Measurements from ENCODE around the gene ATP2A2. TPM values are rescaled to one million over a fixed set of nuclear protein-coding genes. Genes with fewer than 3 reads are reported as not detected.

The ATP2A2 gene
- total RNA-seq, 1 donor from 2014 or later = 100 TPM

- H3K4me1 Mint-ChIP-seq = peaks cover 19% of the 10 kb centered on the region
- no peak for TF ChIP-seq CTCF (IDR thresholded peaks at IDR 0.05)
- peaks cover 48% of the 10 kb centered on the region for H3K36me3 Mint-ChIP-seq (ENCODE audit: low read depth)
- ATAC-seq (ENCODE audit: low read depth) (peak; percentile 86), DNase-seq (no peak)
- H3K27ac Mint-ChIP-seq = peak overlapping the region; percentile 26
- intact Hi-C loops (cut with micrococcal nuclease) = no loop called here
- no peak overlapping the region for H3K4me3 Mint-ChIP-seq
- ChIA-PET POLR2A (interaction anchor here (1.4 to 2.2 kb wide), 2 partner anchors 69 to 100 kb away, joined by 3 to 7 read pairs; partner anchors contain the start of gene ARPC3), CTCF (interaction anchor here (1.0 to 3.6 kb wide), 2 partner anchors 82 to 250 kb away, joined by 3 to 15 read pairs; no protein-coding TSS in a partner anchor)
- no peaks in the 10 kb centered on the region for H3K9me3 Mint-ChIP-seq
- H3K27me3 Mint-ChIP-seq = no peaks in the 10 kb centered on the region
Measured at GRCh38 chr12:110349514-110350151, 68.6 kb downstream of the ATP2A2 start.

- Mint-ChIP-seq H3K9me3 (no peaks in the 10 kb centered on the region), H3K27me3 (no peaks in the 10 kb centered on the region), H3K36me3 (ENCODE audit: low read depth) (peaks cover 34% of the 10 kb centered on the region), H3K4me3 (no peak overlapping the region), H3K4me1 (peaks cover 25% of the 10 kb centered on the region), H3K27ac (no peak overlapping the region)
- POLR2A ChIA-PET = interaction anchor here (0.7 kb wide), 1 partner anchor 1235 kb away, joined by 3 read pairs; no protein-coding TSS in a partner anchor
- intact Hi-C loops (cut with micrococcal nuclease) = no loop called here
- no peak for TF ChIP-seq CTCF (IDR thresholded peaks at IDR 0.05)
- ATAC-seq (ENCODE audit: low read depth) (no peak), DNase-seq (no peak)
- CTCF ChIA-PET = interaction anchor here (3.6 kb wide), 1 partner anchor 80 kb away, joined by 15 read pairs; no protein-coding TSS in a partner anchor
Measured at GRCh38 chr12:110351119-110351518, 70.1 kb downstream of the ATP2A2 start.

GRCh38 chr12:110352401-110352800 lies 71.4 kb downstream of the ATP2A2 start:
- peaks cover 25% of the 10 kb centered on the region for H3K4me1 Mint-ChIP-seq
- TF ChIP-seq CTCF (IDR thresholded peaks at IDR 0.05) = no peak
- no peaks in the 10 kb centered on the region for H3K27me3 Mint-ChIP-seq
- intact Hi-C loops (cut with micrococcal nuclease) = no loop called here
- H3K4me3 Mint-ChIP-seq = no peak overlapping the region
- DNase-seq = no peak
- H3K36me3 Mint-ChIP-seq (ENCODE audit: low read depth) = peaks cover 22% of the 10 kb centered on the region
- CTCF ChIA-PET = interaction anchor here (1.2 to 5.2 kb wide), 2 partner anchors 21 to 79 kb away, joined by 3 to 19 read pairs; no protein-coding TSS in a partner anchor
- POLR2A ChIA-PET = no interaction called here
- no peaks in the 10 kb centered on the region for H3K9me3 Mint-ChIP-seq
- no peak overlapping the region for H3K27ac Mint-ChIP-seq
- no peak for ATAC-seq (ENCODE audit: low read depth)

- CTCF ChIA-PET = interaction anchor here (1.2 to 5.2 kb wide), 4 partner anchors 20 to 534 kb away, joined by 3 to 19 read pairs (median 4); no protein-coding TSS in a partner anchor
- peaks cover 25% of the 10 kb centered on the region for H3K4me1 Mint-ChIP-seq
- H3K27ac Mint-ChIP-seq = no peak overlapping the region
- H3K9me3 Mint-ChIP-seq = no peaks in the 10 kb centered on the region
- TF ChIP-seq CTCF (IDR thresholded peaks at IDR 0.05) = no peak
- POLR2A ChIA-PET = interaction anchor here (1.0 to 1.7 kb wide), 2 partner anchors 18 to 78 kb away, joined by 3 to 6 read pairs; no protein-coding TSS in a partner anchor
- intact Hi-C loops (cut with micrococcal nuclease) = no loop called here
- H3K27me3 Mint-ChIP-seq = no peaks in the 10 kb centered on the region
- H3K4me3 Mint-ChIP-seq = no peak overlapping the region
- ATAC-seq (ENCODE audit: low read depth) = no peak
- DNase-seq = no peak
- peaks cover 13% of the 10 kb centered on the region for H3K36me3 Mint-ChIP-seq (ENCODE audit: low read depth)
Measured at GRCh38 chr12:110353211-110353965, 72.3 kb downstream of the ATP2A2 start.
